K562 (cell line): ENCODE results near the gene PAN3.

Experiments
- ATF7 ChIP-seq: fragments of 450-650 bp; IDR thresholded peaks from 2 replicates; pipeline ENCODE4 v1.7.1; 2014; ENCODE audit warnings: mild to moderate bottlenecking, moderate library complexity
- EZH2 ChIP-seq: IDR thresholded peaks from 2 replicates; pipeline ENCODE4 v1.6.1; 2012; ENCODE audit warnings: low read depth, mild to moderate bottlenecking, inconsistent platforms, low read length, borderline replicate concordance
- NR3C1 ChIP-seq: sonication (generic); formaldehyde crosslinking; IDR thresholded peaks from 2 replicates; pipeline ENCODE4 v1.8.1; 2022; ENCODE audit warnings: missing genetic modification reagents
- POLR2A ChIP-seq: fragments of 450-650 bp; conservative IDR thresholded peaks from 2 replicates; pipeline ENCODE4 v1.6.1; 2016
- RFX5 ChIP-seq: IDR thresholded peaks from 2 replicates; pipeline ENCODE4 v1.6.1; 2011; ENCODE audit warnings: low read depth, mild to moderate bottlenecking, improper control_type of control experiment, low read length
- SUPT5H ChIP-seq: fragments of 450-650 bp; IDR thresholded peaks from 2 replicates; pipeline ENCODE4 v1.6.1; 2016
- ZNF3 ChIP-seq: fragments of 250-450 bp; sonication (Bioruptor Pico); IDR thresholded peaks from 2 replicates; pipeline ENCODE4 v1.5.0; 2021; ENCODE audit warnings: mild to moderate bottlenecking, moderate library complexity
- ZNF384 ChIP-seq: IDR thresholded peaks from 2 replicates; pipeline ENCODE4 v1.6.1; 2012; ENCODE audit warnings: low read depth, low read length, improper control_type of control experiment
- ZNF695 ChIP-seq: fragments of 450-650 bp; formaldehyde crosslinking; IDR thresholded peaks from 2 replicates; pipeline ENCODE4 v1.4.0; 2020; ENCODE audit warnings: mild to moderate bottlenecking, moderate library complexity
- TF ChIP-seq, protein P1 (sequence below), 3 experiments: IDR thresholded peaks in 2 of 3; conservative IDR thresholded peaks in 1 of 3; 2 replicates each; pipeline ENCODE4 v1.5.1; 2011 to 2012; ENCODE audit warnings: low read length in 3 of 3, mild to moderate bottlenecking in 3 of 3, control low read depth in 2 of 3, improper control_type of control experiment in 1 of 3, inconsistent platforms in 1 of 3, low read depth in 1 of 3, mixed read lengths in 1 of 3, moderate library complexity in 1 of 3; ENCODE audit not compliant: insufficient read depth in 2 of 3
- TF ChIP-seq, protein P2 (sequence below): IDR thresholded peaks from 3 replicates; pipeline ENCODE4 v1.6.1; 2011; ENCODE audit warnings: borderline replicate concordance, mild to moderate bottlenecking; ENCODE audit not compliant: insufficient read length, insufficient read depth

DNA sequence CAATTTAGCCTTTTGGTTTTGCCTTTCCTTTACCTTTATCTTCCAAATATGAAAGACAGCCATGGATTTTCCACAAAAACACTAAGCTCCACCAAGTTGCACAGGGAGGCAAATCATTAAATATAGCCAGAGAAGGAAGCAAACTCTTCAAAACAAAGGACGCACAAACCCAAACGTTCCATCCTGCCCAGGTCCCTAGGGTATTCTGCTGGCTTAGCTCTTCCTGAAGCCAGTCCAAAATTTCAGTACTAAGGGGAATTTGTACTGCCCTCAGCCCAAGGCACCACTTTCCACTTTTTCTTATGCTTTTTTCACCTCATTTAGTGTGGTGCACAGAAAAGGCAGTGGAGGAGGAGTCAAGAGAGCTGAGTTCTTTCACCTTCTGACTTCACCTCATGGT lies 186.7 kb downstream of the PAN3 start:
- TF ChIP-seq NR3C1 (CRISPR knock-in tag): no peak
- TF ChIP-seq RFX5: no peak
- TF ChIP-seq ATF7: no peak
- TF ChIP-seq, protein P1, sequence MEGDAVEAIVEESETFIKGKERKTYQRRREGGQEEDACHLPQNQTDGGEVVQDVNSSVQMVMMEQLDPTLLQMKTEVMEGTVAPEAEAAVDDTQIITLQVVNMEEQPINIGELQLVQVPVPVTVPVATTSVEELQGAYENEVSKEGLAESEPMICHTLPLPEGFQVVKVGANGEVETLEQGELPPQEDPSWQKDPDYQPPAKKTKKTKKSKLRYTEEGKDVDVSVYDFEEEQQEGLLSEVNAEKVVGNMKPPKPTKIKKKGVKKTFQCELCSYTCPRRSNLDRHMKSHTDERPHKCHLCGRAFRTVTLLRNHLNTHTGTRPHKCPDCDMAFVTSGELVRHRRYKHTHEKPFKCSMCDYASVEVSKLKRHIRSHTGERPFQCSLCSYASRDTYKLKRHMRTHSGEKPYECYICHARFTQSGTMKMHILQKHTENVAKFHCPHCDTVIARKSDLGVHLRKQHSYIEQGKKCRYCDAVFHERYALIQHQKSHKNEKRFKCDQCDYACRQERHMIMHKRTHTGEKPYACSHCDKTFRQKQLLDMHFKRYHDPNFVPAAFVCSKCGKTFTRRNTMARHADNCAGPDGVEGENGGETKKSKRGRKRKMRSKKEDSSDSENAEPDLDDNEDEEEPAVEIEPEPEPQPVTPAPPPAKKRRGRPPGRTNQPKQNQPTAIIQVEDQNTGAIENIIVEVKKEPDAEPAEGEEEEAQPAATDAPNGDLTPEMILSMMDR (IDR thresholded peaks at IDR 0.05 in 2 of 3, conservative IDR thresholded peaks at IDR 0.05 in 1 of 3; ENCODE audit: insufficient read depth in 2 of 3, low read depth in 1 of 3, low read length in 3 of 3): no peak
- no peak for TF ChIP-seq ZNF384
- no peak for TF ChIP-seq POLR2A
- TF ChIP-seq, protein P2, sequence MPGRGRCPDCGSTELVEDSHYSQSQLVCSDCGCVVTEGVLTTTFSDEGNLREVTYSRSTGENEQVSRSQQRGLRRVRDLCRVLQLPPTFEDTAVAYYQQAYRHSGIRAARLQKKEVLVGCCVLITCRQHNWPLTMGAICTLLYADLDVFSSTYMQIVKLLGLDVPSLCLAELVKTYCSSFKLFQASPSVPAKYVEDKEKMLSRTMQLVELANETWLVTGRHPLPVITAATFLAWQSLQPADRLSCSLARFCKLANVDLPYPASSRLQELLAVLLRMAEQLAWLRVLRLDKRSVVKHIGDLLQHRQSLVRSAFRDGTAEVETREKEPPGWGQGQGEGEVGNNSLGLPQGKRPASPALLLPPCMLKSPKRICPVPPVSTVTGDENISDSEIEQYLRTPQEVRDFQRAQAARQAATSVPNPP: no peak
- TF ChIP-seq EZH2: no peak
- no peak for TF ChIP-seq ZNF695 (CRISPR knock-in tag)
- no peak for TF ChIP-seq ZNF3
- TF ChIP-seq SUPT5H: no peak
